ENCODE results near the gene ELMO2. TPM values are rescaled to one million over a fixed set of nuclear protein-coding genes. Genes with fewer than 3 reads are reported as not detected.

ELMO2 gene
- total RNA-seq, 2 experiments from 2014 or later, result 80.3 to 85.5 TPM

DNA sequence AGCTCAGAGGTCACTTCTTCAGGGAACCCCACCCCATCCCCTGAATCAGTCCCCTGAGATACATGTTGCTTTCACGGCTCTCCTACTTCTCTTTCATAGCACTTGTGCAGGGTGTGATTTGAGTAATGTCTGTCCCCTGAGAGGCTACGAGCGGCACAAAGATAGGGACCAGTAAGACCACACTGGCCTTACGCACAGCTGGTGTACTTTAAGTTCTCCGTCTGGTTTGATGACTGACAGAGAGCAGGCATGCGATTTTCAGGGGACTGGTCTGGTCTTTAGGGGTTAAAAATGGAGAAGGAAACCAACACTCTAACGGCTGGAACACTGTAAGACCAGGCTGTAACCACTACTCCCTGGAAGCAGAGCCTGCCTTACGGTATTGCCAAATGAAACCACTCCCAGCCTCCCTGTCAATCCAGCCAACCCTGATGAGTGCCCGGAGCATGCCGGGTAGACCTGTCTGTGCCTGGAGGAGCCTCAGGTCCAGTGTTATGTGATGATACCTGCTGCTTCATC, 47.1 kb downstream of the ELMO2 start:
- peaks cover 12% of the 10 kb centered on the region for H3K36me3 Mint-ChIP-seq
- peaks cover 42% of the 10 kb centered on the region for H3K4me1 Mint-ChIP-seq
- no peak for DNase-seq
- H3K4me3 Mint-ChIP-seq, result no peak overlapping the region
- no peaks in the 10 kb centered on the region for H3K9me3 Mint-ChIP-seq (ENCODE audit: low read depth)
- H3K27me3 Mint-ChIP-seq, result no peaks in the 10 kb centered on the region
- H3K27ac Mint-ChIP-seq, result peak overlapping the region; percentile 37
- CTCF ChIA-PET, result interaction anchor here (2.5 kb wide), 1 partner anchor 10 kb away, joined by 12 read pairs; no protein-coding TSS in a partner anchor
- ATAC-seq, result no peak

DNA sequence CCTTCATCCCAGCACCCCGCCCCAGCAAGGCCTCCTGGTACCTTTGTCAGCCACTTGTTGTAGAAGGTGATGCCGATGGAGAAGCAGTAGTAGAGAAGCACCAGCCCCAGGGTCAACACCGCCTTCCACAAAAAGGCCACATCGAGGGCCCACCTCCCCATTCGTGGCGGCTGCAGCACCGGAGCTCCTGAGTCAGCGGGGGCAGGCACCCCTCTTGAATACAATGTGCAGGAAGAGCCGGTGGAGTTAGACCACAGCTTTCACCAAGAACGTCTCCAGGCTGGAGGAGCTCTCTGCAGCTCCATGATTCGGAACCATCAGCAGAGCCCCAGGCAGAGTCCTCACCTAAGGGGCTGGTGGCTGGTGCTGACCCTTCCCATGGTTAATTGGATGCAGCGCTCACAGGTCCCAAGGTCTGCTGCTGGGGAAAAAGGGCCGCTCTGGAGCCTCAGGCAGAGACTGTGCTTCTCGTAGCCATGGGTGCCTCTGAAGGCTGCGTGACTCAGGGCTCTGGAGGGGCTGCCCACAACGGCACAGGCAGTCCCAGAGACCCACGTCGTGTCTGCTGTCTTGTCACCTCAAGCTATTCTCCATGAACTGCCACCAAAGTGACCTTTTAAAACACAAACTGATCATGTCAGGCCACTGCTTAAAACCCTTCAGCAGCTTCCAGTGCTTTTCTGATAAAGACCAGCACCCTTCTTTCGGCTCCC, 47.9 kb downstream of the ELMO2 start:
- H3K4me1 Mint-ChIP-seq, result peaks cover 39% of the 10 kb centered on the region
- peaks cover 12% of the 10 kb centered on the region for H3K36me3 Mint-ChIP-seq
- DNase-seq, result no peak
- H3K27me3 Mint-ChIP-seq, result no peaks in the 10 kb centered on the region
- no peak overlapping the region for H3K4me3 Mint-ChIP-seq
- H3K9me3 Mint-ChIP-seq (ENCODE audit: low read depth), result no peaks in the 10 kb centered on the region
- CTCF ChIA-PET, result interaction anchor here (0.9 to 2.5 kb wide), 2 partner anchors 9 to 52 kb away, joined by 3 to 12 read pairs; no protein-coding TSS in a partner anchor
- H3K27ac Mint-ChIP-seq, result peak overlapping the region; percentile 16
- ATAC-seq, result no peak

DNA sequence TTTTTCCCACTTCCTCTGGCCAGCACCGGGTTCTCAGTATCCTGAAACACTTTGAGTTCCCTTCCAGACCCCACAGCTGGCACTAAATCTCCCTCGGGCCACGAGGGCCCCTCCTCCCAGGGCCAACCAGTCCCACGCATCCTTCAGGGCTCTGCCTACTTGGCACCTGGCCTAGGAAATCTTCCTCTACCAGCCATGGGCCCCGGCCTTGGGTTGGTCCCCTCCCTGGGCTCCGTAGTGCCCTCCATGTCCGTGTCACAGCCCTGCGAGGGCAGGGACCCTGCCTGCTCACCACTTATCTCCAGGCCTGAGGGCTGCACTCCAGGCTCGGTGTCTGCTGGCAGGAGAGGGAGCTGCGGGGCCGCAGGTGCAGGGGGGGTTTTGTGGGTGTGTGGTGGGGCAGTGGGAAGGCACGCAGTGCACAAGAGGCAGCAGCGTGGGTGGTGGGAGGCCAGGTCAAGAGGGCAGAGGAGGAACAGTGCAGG, 49.3 kb downstream of the ELMO2 start:
- CTCF ChIA-PET, result interaction anchor here (2.5 kb wide), 1 partner anchor 8 kb away, joined by 12 read pairs; no protein-coding TSS in a partner anchor
- Mint-ChIP-seq H3K9me3 (ENCODE audit: low read depth) (no peaks in the 10 kb centered on the region), H3K4me3 (no peak overlapping the region), H3K27ac (peak overlapping the region; percentile 41), H3K36me3 (peaks cover 9% of the 10 kb centered on the region), H3K4me1 (peaks cover 26% of the 10 kb centered on the region), H3K27me3 (no peaks in the 10 kb centered on the region)
- ATAC-seq (no peak), DNase-seq (no peak)

DNA sequence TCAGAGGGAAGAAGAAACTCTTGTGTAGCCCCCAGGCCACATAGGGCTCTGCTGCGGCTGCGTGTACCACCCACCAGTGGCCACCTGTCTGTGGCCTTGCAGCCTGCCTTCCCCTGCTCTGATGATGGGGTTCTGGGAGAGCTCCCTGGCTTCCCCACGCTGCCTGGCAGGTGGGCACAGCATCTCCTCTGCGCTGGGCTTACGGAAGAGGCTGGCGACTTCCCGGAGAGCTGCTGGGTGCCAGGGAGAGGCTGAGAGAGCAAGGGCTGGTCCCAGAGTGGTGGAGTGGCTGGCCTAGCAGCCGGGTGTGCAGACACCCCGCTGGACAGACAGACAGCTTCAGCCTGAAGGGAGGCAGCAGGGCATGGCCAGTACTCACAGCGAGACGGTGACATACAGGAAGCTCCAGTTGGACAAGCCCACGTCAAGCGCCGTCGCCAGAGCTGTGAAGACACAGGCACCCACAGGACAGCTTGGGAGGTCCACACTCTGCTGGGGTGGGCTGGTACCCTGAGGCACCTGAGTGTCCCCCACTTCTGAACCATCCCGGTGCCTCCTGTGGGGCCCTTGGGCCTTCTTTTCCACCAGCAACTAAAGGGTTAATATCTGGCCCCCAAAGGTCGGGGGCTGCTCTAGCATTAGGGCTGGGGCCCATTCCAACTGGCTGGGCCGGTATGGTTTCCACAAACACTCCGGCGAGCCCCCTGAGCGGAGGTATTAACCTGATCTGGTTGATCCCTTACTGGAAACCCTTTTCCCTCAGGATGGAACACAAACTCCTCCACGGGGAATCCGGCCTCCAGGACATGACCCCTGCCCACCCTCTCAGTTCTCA, 50.0 kb downstream of the ELMO2 start:
- no peak overlapping the region for H3K27ac Mint-ChIP-seq
- DNase-seq (no peak), ATAC-seq (no peak)
- H3K36me3 Mint-ChIP-seq, result peaks cover 6% of the 10 kb centered on the region
- CTCF ChIA-PET, result no interaction called here
- H3K4me1 Mint-ChIP-seq, result peaks cover 19% of the 10 kb centered on the region
- H3K27me3 Mint-ChIP-seq, result no peaks in the 10 kb centered on the region
- no peak overlapping the region for H3K4me3 Mint-ChIP-seq
- H3K9me3 Mint-ChIP-seq (ENCODE audit: low read depth), result no peaks in the 10 kb centered on the region

DNA sequence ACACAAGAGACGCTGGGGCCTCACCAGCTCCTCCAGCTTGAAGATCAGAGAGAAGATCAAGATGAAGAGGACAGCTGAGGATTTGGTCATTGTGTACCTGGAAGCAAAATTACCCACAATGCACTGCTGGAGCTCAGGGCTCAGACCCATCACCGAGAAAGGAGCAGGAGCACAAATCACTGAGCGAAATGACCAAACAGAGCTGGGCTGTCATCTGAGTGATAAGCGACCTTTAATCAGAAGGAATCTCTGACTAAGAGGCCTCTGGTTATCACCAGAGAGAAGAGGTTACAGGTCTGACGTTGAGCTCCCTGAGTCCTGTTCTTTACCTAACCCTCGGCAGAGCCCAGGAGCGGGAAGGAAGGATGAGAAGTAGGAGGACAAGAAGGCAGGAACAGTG, 50.6 kb downstream of the ELMO2 start:
- Mint-ChIP-seq H3K27ac (peak overlapping the region; percentile 46), H3K4me1 (peaks cover 17% of the 10 kb centered on the region), H3K36me3 (peaks cover 3% of the 10 kb centered on the region), H3K9me3 (ENCODE audit: low read depth) (no peaks in the 10 kb centered on the region), H3K4me3 (no peak overlapping the region), H3K27me3 (no peaks in the 10 kb centered on the region)
- ATAC-seq (no peak), DNase-seq (no peak)
- CTCF ChIA-PET, result interaction anchor here (0.8 to 1.3 kb wide), 2 partner anchors 181 to 369 kb away, joined by 3 read pairs; no protein-coding TSS in a partner anchor

DNA sequence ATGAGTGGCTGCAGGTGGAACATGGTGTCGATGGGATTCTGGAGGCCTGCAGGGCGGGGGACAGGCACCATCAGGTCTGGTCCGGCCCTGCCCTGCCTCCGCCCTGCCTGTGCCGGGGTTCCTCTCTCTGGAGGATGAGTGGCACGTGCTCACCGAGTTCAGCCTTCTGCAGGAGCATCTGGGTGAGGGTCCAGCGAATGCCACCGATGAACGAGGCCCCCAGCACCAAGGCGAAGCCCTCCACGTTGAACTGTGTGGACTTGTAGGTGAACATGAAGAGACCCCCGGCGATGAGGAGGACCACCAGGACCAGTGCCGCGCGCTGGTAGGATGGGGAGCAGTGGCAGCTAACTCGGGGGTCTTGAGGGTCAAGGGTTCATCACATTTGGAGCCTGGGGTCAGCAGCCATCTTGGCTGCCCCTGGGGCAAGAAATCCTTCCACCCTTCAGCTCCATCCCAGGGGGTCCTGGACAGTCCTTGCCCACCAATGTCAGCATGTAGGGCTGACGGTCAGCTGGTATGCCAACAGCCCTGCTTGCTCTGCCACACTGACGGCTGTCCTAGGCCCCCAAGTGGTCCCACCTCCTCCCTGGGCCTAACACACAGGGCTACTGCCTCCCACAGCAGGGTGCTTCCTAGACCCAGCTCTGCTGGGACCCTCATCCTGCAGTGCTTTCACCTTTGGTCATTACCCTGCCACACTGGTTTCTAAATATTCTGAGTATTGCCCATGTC, 51.3 kb downstream of the ELMO2 start:
- Mint-ChIP-seq H3K27me3 (no peaks in the 10 kb centered on the region), H3K27ac (no peak overlapping the region), H3K36me3 (peaks cover 3% of the 10 kb centered on the region), H3K9me3 (ENCODE audit: low read depth) (no peaks in the 10 kb centered on the region), H3K4me1 (peaks cover 21% of the 10 kb centered on the region), H3K4me3 (no peak overlapping the region)
- CTCF ChIA-PET, result interaction anchor here (0.8 to 1.3 kb wide), 2 partner anchors 181 to 368 kb away, joined by 3 read pairs; no protein-coding TSS in a partner anchor
- DNase-seq, result no peak
- ATAC-seq, result no peak

DNA sequence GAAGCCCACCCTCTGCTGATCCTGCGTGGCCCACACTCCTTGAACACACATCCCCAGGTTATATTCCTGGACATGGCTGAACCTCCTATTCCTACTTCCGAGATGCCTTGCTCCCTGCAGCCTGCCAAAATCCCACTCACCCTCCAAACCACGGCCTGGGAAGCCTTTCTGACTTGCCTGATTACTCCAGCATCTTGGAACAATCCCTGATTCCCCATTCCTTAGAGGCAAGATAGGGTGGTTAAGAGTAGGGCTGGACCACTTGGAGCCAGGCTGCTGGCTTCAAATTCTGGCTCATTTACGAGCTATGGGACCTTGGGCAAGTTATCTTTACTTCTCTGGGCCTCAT, 52.2 kb downstream of the ELMO2 start:
- H3K4me1 Mint-ChIP-seq, result peaks cover 18% of the 10 kb centered on the region
- H3K9me3 Mint-ChIP-seq (ENCODE audit: low read depth), result no peaks in the 10 kb centered on the region
- H3K27me3 Mint-ChIP-seq, result no peaks in the 10 kb centered on the region
- peaks cover 3% of the 10 kb centered on the region for H3K36me3 Mint-ChIP-seq
- DNase-seq (no peak), ATAC-seq (no peak)
- CTCF ChIA-PET, result no interaction called here
- no peak overlapping the region for H3K4me3 Mint-ChIP-seq
- no peak overlapping the region for H3K27ac Mint-ChIP-seq

DNA sequence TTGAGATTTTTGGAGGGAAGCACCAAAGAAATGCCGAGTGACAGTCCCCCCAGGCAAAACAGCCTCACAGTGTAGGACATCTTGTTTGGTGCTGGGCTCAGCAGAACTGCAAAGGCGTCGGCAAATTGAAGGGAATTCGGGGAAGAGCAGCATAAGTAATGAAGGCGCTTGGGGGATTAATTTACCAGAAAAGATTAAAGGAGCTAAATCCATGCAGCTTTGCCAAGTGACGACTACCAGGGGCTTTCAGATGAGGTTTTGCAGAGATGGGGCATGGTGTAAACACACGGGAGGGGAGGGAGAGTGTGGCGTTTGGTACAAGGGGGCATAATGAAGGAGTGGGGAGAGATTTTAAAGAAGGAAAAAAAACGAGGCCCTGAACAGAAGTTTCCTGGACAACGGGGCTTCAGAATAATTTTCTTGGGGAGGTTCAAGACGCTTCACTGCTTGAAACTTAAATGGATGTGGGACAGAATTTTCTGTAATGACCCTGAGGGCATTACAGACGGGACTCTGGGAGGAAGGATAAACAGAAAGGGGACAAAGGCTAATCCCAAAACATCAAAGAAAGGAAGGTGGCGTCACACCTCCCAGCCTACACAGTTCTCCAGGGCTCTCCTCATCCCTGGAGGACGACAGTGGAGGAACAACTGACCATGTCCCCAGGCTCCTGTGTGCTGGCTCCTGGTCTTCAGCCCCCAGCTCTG, 52.8 kb downstream of the ELMO2 start:
- peaks cover 3% of the 10 kb centered on the region for H3K36me3 Mint-ChIP-seq
- ATAC-seq, result no peak
- H3K27me3 Mint-ChIP-seq, result no peaks in the 10 kb centered on the region
- CTCF ChIA-PET, result no interaction called here
- H3K4me3 Mint-ChIP-seq, result no peak overlapping the region
- H3K9me3 Mint-ChIP-seq (ENCODE audit: low read depth), result no peaks in the 10 kb centered on the region
- H3K27ac Mint-ChIP-seq, result no peak overlapping the region
- DNase-seq, result no peak
- peaks cover 14% of the 10 kb centered on the region for H3K4me1 Mint-ChIP-seq

DNA sequence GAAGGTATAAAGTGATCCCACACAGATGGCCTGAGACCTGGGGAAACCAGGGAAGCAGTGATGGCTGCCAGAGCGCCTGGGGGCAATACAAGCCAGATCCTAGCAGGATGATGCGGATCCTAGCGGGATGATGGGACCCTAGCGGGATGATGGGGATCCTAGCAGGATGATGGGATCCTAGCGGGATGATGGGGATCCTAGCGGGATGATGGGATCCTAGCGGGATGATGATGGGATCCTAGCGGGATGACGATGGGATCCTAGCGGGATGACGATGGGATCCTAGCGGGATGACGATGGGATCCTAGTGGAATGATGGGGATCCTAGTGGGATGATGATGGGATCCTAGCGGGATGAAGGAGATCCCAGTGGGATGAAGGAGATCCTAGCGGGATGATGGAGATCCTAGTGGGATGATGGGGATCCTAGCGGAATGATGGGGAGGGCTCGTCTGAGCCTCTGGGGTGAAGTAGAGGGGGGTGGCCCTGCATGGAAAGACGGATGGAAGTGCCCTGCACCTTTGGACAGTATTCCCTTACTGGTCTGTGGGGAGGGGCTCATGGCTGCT, 54.0 kb downstream of the ELMO2 start:
- no peak for DNase-seq
- H3K27ac Mint-ChIP-seq, result no peak overlapping the region
- no peak for ATAC-seq
- no peak overlapping the region for H3K4me3 Mint-ChIP-seq
- H3K27me3 Mint-ChIP-seq, result no peaks in the 10 kb centered on the region
- H3K4me1 Mint-ChIP-seq, result peaks cover 14% of the 10 kb centered on the region
- H3K36me3 Mint-ChIP-seq, result peaks cover 3% of the 10 kb centered on the region
- H3K9me3 Mint-ChIP-seq (ENCODE audit: low read depth), result no peaks in the 10 kb centered on the region
- CTCF ChIA-PET, result no interaction called here

DNA sequence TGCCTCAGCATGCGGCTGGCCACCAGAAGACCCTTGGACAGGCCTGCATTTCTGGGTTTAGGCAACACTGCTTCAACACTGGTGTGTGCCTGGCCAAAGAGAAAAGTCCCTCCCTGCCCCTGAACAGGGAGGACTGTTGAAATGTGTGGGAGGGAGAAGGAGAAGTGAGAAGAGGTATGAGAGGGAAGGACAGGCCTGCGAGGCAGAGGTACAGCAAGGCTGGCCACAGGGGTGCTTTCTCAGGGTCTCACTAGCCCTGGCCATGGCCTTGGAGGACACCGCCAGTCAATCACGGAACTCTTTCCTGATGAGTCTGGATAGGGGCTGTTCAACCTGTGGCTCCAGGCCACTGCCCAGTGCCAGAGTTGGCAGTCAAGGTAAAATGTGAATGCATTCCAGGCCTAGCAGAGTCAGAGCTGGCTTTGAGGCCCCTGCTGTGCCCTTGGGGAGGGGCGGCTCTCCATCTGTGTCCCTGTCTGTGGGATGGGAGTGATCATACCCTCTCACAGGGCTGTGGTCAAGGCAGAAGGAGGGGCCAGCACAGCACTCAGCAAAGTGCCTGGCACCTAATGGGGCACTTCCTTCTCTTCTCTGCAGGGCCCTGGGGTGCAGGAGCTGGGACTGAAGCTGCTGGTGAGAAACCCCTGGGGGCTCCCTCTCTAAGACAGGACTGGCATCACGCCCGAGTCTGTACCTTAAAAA, 54.9 kb downstream of the ELMO2 start:
- H3K9me3 Mint-ChIP-seq (ENCODE audit: low read depth), result no peaks in the 10 kb centered on the region
- peaks cover 14% of the 10 kb centered on the region for H3K4me1 Mint-ChIP-seq
- no peak for ATAC-seq
- H3K27me3 Mint-ChIP-seq, result no peaks in the 10 kb centered on the region
- DNase-seq, result no peak
- peak overlapping the region; percentile 52 for H3K27ac Mint-ChIP-seq
- CTCF ChIA-PET, result interaction anchor here (1.0 kb wide), 1 partner anchor 45 kb away, joined by 3 read pairs; no protein-coding TSS in a partner anchor
- H3K4me3 Mint-ChIP-seq, result no peak overlapping the region
- peaks cover 3% of the 10 kb centered on the region for H3K36me3 Mint-ChIP-seq

DNA sequence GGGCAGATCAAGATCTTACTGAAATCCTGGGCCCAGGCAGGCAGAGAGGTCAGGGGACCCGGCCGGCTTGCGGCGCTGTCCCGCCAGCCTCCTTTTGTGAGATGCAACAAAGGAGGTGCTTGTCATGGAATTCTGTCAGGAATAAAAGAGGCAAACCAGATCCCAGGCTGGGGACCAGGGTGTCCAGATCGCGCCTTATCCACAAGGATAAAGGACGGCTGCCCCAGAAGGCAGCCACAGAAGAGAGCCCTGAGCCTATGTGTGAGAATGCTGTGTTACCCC, 55.5 kb downstream of the ELMO2 start:
- no peak for ATAC-seq
- H3K4me3 Mint-ChIP-seq, result no peak overlapping the region
- H3K27me3 Mint-ChIP-seq, result no peaks in the 10 kb centered on the region
- no peaks in the 10 kb centered on the region for H3K9me3 Mint-ChIP-seq (ENCODE audit: low read depth)
- DNase-seq, result no peak
- peak overlapping the region; percentile 57 for H3K27ac Mint-ChIP-seq
- H3K4me1 Mint-ChIP-seq, result peaks cover 14% of the 10 kb centered on the region
- peaks cover 3% of the 10 kb centered on the region for H3K36me3 Mint-ChIP-seq
- CTCF ChIA-PET, result interaction anchor here (1.0 kb wide), 1 partner anchor 44 kb away, joined by 3 read pairs; no protein-coding TSS in a partner anchor

Measured in activated CD8-positive, alpha-beta memory T cell treated with anti-CD3 and anti-CD28 coated beads, Interleukin-2, amount 10 ng/mL, durations not matched to agents 7 days and 5 days (primary cell).